K562 (cell line): ENCODE results near the gene TMIGD2. TPM values are rescaled to one million over a fixed set of nuclear protein-coding genes. Genes with fewer than 3 reads are reported as not detected.
A peak's percentile ranks its signal among the peaks of the same experiment; 100 is the strongest.

Experiments used
- BHLHE40 ChIP-seq: IDR thresholded peaks from 2 replicates; pipeline ENCODE4 v1.6.1; 2011; ENCODE audit warnings: low read length, improper control_type of control experiment
- BRCA1 ChIP-seq, 2 experiments: fragments of 450-650 bp in 1 of 2; sonication (generic) in 1 of 2; formaldehyde crosslinking in 1 of 2; IDR thresholded peaks; 2 replicates each; pipeline versions ENCODE4 v1.5.0 to v1.6.1; 2017 to 2020; ENCODE audit warnings: mild to moderate bottlenecking in 1 of 2, missing genetic modification reagents in 1 of 2
- EP400 ChIP-seq: fragments of 450-650 bp; IDR thresholded peaks from 2 replicates; pipeline ENCODE4 v1.6.1; 2017; ENCODE audit warnings: antibody characterized with exemption, mild to moderate bottlenecking, moderate library complexity
- LARP7 ChIP-seq: fragments of 450-650 bp; IDR thresholded peaks from 2 replicates; pipeline ENCODE4 v1.6.1; 2016
- LEF1 ChIP-seq: fragments of 450-650 bp; IDR thresholded peaks from 2 replicates; pipeline ENCODE4 v1.6.1; 2016; ENCODE audit warnings: mild to moderate bottlenecking
- MCM3 ChIP-seq: fragments of 450-650 bp; IDR thresholded peaks from 2 replicates; pipeline ENCODE4 v1.6.1; 2016
- NFIX ChIP-seq: fragments of 250-450 bp; sonication (Bioruptor Pico); IDR thresholded peaks from 2 replicates; pipeline ENCODE4 v1.4.0; 2020; ENCODE audit warnings: low read depth, mild to moderate bottlenecking, moderate library complexity
- POLR2AphosphoS2 ChIP-seq: IDR thresholded peaks from 2 replicates; pipeline ENCODE4 v1.6.1; 2012; ENCODE audit warnings: low read length, improper control_type of control experiment
- SIN3A ChIP-seq, 2 experiments: fragments of 150-350 bp in 1 of 2; IDR thresholded peaks; 2 replicates each; pipeline ENCODE4 v1.6.1; 2011 to 2016; ENCODE audit warnings: borderline replicate concordance in 2 of 2, low read depth in 2 of 2, low read length in 2 of 2, mild to moderate bottlenecking in 2 of 2, moderate library complexity in 2 of 2; ENCODE audit not compliant: control insufficient read depth in 1 of 2
- SIN3B ChIP-seq: fragments of 450-650 bp; IDR thresholded peaks from 2 replicates; pipeline ENCODE4 v1.6.1; 2017; ENCODE audit warnings: low read depth, mild to moderate bottlenecking, moderate library complexity
- TRIM24 ChIP-seq, 2 experiments: fragments of 450-650 bp; IDR thresholded peaks; 2 replicates each; pipeline ENCODE4 v1.6.1; 2016
- ZBTB26 ChIP-seq: fragments of 450-650 bp; formaldehyde crosslinking; IDR thresholded peaks from 2 replicates; pipeline ENCODE4 v1.4.0; 2022; ENCODE audit warnings: missing genetic modification characterization
- ZBTB40 ChIP-seq, 2 experiments: fragments of 450-650 bp in 1 of 2; sonication (generic) in 1 of 2; formaldehyde crosslinking in 1 of 2; IDR thresholded peaks; 2 replicates each; pipeline versions ENCODE4 v1.7.1 to v1.9.0; 2016 to 2022; ENCODE audit warnings: inconsistent platforms in 1 of 2, mild to moderate bottlenecking in 1 of 2, missing genetic modification reagents in 1 of 2
- ZBTB43 ChIP-seq: sonication (generic); formaldehyde crosslinking; IDR thresholded peaks from 2 replicates; pipeline ENCODE4 v1.8.0; 2023; ENCODE audit warnings: mild to moderate bottlenecking, missing genetic modification reagents
- ZNF354B ChIP-seq: fragments of 250-450 bp; sonication (Bioruptor Pico); IDR thresholded peaks from 2 replicates; pipeline ENCODE4 v1.4.0; 2020
- ZNF830 ChIP-seq: fragments of 250-450 bp; sonication (Bioruptor Pico); IDR thresholded peaks from 2 replicates; pipeline ENCODE4 v1.5.0; 2021; ENCODE audit warnings: mild to moderate bottlenecking
- polyA plus RNA-seq, 8 experiments: library from polyadenylated mRNA; depleted of rRNA in 4 of 8; stranded (reverse) in 5 of 8; unstranded in 3 of 8; fragments of >200 nt; fragmentation: Nextera tagmentation in 2 of 8; fragmentation: Illumina TruSeq in 1 of 8; extraction: Ambion mirVana in 2 of 8; extraction: Trizol in 1 of 8; gene quantifications; 2 replicates each; pipeline versions ENCODE4 v1.2.1 to v1.2.3, GENCODE V29; 2011 to 2014; ENCODE audit warnings: inconsistent platforms in 1 of 8, missing spikeins in 1 of 8
- total RNA-seq, 7 experiments: library from RNA; depleted of rRNA in 6 of 7; stranded (reverse); fragments of >200 nt in 6 of 7; fragmentation: Illumina TruSeq in 2 of 7; extraction: Trizol in 2 of 7; gene quantifications; 2 replicates each; pipeline versions ENCODE4 v1.2.1 to v1.2.3, GENCODE V29; 2011 to 2021; ENCODE audit warnings: low replicate concordance in 1 of 7

Gene TMIGD2
- total and polyA plus RNA-seq, 9 of the 15 experiments (the other 6 are each of a cell fraction or from before 2014, with no cell fraction given) = not detected

- TF ChIP-seq EP400 (peak; percentile 65; the same call in 1 of the 2 replicates), MCM3 (no peak), LARP7 (no peak), ZNF830 (CRISPR knock-in tag) (no peak), SIN3B (no peak), BHLHE40 (no peak), ZNF354B (no peak), LEF1 (0 out of 2 replicates have a peak, but pooled peaks have one; percentile 58), TRIM24 (IDR thresholded peaks at IDR 0.05) (0 out of 4 replicates have a peak, but pooled peaks of 1 of the 2 experiments have one; percentile 20), SIN3A (IDR thresholded peaks at IDR 0.05; ENCODE audit: borderline replicate concordance in 2 of 2, control insufficient read depth in 1 of 2, low read depth in 2 of 2, low read length in 2 of 2) (0 out of 4 replicates have a peak, but pooled peaks of 1 of the 2 experiments have one; percentile 25), ZBTB26 (CRISPR knock-in tag) (no peak), NFIX (CRISPR knock-in tag) (no peak), BRCA1 (IDR thresholded peaks at IDR 0.05) (no peak), BRCA1 (CRISPR knock-in tag; IDR thresholded peaks at IDR 0.05) (no peak), ZBTB40 (IDR thresholded peaks at IDR 0.05) (peak; percentile 60; the same call in 1 of the 2 replicates), ZBTB40 (CRISPR knock-in tag; IDR thresholded peaks at IDR 0.05) (no peak), POLR2AphosphoS2 (no peak), ZBTB43 (CRISPR knock-in tag) (no peak)
Observed at GRCh38 chr19:4310247-4311121, 8.3 kb upstream of the TMIGD2 start (continued).
